GM21447 (cell line): ENCODE results near the gene ASTL.
"Not testable (repeated sequence)": the region's sequence is repeated elsewhere in the genome, so short reads cannot be mapped to it uniquely, and the experiment has no call there.

Experiments
- ATAC-seq: cut with Tn5 transposase; IDR thresholded peaks from one replicate; pipeline ENCODE4 v1.9.1; 2021; ENCODE audit not compliant: unreplicated experiment

The ASTL gene

DNA sequence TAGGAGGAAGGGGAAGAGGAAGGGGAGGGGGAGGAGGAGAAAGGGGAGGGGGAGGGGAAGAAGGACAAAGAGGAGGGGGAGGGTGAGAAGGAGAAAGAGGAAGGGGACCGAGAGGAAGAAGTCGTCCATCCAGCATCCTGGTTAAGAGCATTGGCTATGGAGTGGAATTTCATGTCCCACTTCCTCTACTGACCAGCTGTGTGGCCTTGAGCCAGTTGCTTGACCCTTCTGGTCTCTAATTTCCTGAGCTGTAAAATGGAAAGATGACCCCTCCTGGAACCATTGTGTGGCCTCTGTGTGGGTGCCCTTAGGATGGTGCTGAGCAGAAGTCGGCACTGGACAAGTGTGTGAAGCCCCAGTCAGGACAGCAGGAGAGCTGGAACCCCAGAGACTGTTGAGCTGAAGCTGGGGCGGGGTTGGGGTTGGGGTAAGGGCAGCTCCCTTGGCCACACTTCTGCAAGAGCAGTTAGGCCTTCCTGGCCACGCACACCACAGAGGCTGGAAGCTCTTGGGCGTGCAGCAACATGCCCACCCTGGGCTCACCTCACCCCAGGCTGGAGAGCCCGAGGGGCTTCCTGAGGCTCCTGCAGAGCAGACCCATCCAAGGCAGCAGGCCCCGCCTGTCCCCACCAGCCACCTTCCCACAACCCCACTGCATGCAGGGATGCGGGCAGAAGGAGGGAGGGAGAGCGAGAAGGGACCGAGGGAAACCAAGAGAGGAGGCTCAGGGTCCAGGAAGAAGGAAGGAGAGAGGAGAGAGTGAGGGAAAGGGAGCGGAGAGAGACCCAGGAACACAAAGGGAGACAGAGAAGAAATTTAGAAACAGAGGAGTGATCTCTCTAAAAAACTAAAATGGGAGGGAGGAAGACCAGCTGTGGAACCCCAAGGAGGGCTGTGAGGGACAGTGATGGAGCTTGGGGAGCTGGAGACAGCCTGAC is 38.2 kb downstream of the ASTL start:
- no peak for ATAC-seq

DNA sequence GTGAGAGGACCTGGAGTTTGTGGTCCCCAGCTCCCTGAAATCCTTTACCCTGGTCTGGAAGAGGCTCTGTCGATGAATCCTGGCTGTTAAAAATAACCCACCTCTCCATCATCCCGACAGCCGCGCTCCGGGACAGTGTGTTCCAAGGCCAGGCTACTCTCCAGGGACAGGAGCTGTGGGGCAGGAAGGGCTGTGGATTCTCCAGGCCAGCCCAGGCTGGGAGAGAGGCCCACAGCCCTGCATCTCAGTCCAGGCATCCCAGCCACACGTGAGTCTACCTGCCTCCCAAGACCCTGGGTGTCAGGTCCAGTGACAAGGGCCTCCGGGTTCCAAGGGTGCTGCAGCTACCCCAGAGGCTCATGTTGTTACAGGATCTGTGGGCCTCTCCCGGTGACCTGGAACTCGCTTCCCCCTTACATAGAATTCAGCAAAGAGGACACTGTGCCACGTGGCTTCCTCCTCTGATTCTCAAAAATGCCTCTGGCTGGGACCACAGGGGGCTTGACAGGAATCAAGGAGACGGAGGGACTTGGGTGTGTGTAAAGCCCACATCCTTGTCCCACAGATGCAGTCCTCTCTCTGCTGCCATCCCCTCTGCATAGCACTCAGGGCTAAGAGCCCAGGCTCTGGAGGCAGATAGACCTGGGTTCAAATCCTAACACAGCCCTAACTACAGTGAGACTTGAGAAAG is 39.3 kb downstream of the ASTL start:
- no peak for ATAC-seq

DNA sequence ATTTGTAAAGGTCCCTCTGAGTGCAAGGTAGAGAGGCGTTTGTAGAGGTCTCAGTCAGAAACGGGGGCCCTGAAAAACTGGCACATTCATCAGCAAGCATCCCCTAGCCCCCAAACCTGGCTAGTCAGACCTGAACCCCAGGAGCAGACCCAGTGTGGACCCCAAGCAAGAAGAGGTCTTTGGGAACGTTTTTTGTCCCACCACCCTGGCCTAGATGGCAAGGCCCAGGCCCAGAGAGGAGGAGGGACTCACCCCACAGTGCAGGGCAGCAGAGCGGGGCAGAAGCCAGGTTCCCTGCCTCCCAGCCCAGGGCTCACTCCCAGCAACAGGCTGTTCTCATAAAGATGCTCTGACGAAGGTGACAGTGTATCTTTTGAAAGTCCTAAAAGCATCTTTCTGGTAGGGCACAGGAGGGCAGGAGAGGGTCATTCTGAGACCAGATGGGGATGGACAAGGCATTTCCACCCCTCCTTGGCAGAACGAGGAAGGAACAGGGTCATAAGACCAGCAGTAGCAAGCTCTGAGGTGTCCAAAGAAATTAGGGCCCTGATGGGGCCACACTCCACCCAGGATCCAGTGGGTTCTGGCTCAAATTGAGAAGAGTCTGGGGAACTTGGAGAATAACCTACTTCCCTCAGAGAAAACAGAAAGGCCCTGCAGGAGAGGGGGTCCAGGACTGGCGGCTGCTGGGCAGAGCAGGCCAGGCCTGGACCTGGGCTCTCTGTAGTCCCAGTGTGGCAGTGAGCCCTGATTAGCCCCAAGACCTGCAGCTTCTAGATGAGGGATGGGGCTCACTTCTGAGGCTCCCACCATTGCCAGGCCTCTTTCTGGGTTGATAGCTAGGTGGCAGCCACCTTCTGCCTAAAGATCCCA is 40.1 kb downstream of the ASTL start:
- no peak for ATAC-seq

DNA sequence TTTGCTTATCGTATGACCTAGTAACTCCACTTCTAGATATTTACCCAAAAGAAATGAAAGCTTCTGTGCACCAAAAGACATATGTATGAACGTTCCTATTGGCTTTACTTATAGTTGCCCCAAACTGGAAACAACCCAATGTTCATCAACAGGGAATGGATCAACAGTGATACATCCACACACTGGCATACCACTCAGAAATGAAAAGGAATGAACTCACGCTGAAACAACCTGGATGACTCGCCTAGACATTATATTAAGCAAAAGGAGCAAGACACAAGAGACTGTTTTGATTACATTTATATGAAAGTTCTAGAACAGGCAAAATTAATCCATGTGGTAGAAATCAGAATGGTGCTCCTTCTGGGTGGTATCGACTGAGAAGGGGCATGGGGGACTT is 40.9 kb downstream of the ASTL start:
- ATAC-seq: no peak

DNA sequence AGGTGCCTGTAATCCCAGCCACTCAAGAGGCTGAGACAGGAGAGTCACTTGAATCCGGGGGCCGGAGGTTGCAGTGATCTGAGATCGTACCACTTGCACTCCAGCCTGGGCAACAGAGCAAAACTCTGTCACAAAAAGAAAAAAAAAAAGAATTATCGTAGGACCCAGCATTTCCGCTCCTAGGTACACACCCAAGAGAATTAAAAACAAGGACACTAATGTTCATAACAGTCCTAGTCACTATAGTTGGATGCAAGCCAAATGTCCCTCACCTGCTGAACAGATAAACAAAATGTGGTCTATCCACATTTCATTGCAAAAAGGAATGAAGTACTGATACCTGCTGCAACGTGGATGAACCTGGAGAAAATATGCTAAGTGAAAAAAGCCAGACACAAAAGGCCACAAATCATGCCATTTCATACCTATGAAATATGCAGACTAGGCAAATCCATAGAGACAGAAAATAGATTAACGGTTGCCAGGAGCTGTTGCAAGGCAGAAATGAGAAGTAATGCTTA is 43.1 kb downstream of the ASTL start:
- ATAC-seq: no peak

DNA sequence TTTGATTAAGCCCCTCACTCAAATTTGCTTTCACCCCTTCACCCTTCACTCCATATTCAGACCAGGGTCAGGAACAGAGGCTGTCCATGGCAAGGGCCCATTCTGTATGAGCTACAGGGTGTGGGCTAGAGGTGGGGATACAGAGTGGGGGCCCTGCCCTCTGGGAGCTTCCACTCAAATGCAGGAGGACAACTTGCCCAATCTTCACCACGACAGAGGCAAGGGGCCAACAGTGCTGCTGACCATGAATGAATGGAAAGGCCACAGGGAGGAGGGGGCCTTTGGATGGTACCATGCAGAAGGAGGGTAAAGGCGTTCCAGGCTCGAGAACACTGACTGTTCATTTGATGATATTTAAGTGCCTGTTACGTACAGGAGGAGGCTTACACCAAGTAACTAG is 44.8 kb downstream of the ASTL start:
- no peak for ATAC-seq

DNA sequence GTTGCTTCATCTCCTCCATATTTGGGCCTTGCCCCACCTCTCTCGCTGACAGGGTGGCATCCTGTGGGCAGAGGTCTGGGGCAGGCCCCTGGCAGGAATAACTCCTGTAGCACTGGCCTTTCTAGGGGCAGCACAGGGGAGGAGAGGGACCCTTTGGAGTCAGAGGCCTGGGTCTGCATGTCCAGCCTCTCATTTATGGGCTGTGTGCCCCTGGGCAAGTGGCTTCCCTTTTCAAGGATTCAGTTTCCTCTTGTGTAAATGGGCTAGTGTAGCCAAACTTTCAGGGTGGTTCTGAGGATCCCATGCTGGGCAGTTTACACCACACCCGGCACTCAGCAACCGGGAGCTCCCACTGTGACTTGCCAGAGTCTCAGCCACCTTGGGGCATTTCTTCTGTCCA is 45.4 kb downstream of the ASTL start:
- no peak for ATAC-seq

DNA sequence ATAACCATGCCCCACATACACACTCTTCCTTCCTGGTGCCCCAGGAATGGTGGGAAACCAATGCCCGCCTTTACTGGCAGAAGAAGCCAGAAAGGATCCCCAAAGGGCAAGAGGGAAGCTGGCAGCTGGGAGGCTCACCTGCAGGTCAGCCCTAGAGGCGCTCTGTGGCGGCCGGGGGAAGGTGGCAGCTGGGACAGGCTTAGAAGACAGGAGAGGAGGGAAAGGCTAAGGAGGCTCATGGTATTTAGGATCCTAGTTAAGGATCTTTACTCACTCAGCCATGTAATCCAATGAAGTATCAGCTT is 45.8 kb downstream of the ASTL start:
- no peak for ATAC-seq

DNA sequence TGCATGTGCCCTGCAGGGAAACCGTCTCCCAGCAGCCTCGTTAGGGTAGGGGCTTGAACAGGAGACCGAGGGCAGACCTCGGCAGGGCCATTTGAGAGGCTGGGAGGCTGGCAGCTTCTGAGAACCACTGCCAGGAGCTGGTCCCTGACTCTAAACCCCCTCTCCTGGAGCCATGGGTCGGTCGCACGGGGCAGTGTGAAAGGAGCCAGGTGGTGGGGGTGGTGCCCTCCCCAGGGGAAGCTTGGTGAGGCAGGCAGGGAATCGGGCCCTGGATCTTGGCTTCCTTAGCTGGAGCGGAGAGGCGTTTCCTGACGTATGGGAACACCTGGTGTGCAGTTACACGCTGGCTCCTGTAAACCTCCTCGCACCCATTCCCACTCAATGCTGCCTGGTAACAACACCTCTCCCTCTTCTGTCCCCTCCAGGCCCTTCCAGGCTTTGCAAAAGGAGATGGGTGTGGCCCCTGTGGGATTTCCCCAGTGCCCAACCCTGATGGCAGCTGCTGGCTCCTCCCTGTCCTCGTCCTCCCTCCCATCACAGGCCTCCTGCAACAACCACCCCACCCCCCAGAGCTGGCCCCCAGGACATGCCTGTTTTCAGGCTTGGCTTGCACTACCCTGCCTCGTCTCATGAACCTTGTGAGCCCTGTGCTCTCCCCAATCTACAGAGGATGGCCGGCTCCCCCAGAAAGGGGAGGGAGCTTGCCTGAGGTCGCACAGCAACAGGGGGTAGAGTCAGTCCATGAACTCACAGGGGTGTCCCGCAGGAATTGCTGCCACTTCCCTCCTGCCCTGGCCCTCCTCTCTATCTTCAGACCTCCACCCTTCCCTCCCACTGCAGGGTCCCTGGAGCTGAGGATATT is 46.4 kb downstream of the ASTL start:
- no peak for ATAC-seq

DNA sequence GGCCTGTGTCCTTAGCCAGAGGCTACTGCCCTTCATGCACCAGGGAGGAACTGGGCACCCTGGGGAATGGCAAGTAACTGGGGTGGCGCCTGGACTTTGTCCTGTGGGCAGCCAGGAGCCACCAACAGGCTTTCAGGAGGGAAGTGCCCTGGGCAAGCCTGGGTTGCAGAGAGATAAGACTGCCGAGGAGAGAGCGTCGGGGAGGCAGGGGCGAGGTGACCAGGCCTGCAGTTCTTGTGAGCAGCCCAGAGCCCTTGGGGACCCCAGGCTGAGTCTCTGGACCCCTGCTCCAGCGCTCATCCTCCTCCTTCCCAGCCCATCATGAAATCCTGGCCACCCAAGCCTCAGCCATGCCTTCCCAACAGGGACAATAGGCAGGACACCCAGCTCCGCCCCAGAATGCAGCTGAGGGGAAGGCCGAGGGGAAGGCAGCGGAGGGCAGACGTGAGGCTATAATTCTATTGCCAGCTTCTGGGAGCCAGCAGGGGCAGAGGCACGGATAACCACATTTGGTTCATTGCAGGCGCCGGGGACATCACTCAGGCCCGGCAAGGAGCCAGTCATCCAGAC is 47.1 kb downstream of the ASTL start:
- ATAC-seq: no peak

DNA sequence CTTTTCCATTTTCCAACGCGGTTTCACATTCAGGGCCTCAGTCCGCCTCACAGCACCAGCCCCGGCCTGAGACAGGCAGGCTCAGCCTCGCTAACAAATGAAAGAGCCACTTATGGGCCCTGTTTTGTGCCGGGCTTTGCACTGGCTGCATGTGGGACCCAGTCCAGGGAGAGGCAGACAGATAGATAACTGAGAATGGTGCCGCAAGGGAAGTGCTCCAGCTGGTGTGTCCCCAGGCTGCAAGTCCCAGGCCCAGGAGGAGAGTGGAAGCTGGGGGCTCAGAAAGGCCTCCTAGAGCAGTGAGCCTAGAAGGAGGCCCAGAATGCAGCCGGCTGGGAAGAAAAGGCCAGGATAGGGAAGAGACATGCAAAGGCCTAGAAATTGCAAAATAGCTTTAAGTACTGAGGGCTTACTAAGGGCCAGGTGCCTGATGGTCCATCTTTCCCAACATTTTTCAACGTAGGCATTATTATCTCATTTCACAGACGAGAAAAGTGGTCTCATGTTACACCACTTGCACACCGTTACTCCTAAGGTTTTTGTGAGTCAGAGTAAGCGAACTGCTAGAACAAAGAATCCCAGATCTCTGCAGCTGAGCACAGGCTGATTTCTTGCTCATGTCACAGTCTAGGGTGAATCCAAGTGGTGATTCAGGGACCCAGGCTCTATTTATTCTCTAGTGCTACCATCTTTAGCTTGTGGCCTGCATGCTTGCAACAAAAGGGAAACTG is 47.9 kb downstream of the ASTL start:
- ATAC-seq: no peak

DNA sequence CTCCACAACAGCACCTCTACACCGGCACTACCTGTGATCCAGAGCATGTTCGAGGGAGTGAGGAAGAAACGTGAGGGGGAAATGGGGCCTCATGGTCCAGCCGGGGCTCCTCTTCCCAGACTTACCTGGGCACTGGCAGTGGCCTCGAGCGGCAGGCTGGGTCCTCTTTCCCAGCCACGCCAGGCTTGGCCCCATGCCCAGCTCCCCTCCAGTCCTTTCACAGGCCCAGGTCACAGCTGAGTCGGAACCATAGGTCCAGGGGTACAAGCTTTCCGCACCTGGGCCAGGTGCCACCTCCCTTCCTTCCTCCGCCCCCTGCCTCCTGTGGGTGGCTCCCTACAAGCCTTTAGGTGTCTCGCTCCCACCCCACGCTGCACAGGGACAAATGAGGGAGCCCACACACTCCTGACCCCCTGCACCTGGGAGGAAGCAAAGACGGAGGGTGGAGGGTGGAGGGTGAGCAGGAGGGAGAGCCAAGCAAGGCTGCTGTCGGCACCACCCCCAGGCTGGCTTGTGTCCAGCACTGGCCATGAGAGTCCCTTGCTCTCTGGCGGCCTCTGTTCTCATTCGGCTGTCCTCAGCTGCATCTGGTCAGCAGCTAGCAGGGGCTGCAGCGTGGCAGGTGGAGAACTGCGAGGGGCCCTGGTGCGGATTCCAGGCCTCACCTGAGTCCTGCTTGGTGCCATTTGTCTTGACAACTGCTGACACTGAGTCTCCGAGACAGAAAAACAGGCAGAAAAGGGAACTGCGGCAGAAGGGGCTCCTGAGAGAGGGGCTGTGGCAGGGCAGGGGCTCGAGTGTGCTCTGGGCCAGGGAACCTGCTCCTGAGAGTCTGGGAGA is 48.7 kb downstream of the ASTL start:
- ATAC-seq: no peak

DNA sequence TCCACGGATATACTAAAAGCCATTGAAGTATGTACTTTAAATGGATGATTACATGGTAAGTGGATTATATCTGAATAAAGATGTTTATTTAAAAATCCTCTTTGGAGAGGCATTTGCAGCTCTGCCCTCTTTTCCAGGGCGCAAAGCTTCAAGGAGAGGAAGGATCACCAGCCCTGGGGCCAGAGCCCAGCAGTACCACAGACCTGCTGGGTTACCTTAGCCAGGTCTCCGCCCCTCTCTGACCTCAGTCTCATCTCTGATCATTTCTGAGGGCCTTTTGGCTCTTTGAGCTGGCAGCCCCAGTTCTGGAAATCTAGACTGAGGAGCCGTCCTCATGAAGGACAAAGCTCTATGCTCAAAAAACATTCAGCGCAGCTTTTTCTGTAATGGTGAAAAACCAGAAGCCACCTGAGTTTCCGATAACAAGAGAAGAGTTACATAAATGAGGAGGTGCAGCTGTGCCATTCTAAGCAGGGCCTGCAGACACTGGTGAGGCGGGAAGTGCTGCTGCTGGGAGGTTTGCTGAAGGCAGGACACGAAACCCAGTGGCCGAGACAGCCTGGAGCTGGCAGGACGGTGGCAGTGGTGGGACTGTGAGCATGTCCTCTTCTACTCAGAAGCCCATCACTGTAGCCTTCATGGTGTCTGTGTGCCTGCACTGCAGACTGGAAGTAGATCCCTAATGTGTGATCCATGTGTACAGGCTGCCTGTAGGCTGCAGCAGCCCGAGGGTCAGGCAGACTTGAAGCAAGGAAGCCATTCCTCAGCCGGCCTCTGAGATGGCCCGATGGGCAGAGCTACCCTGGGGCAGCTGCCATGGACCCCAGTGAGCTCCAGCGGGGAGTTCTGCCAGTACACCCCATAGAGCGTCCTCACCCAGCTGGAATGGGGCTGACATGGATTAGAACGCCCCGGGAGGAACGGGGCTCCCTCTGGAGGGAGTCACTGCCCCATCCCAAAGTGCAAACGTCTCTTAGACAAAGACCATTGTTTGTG is 49.7 kb downstream of the ASTL start:
- ATAC-seq: no peak

DNA sequence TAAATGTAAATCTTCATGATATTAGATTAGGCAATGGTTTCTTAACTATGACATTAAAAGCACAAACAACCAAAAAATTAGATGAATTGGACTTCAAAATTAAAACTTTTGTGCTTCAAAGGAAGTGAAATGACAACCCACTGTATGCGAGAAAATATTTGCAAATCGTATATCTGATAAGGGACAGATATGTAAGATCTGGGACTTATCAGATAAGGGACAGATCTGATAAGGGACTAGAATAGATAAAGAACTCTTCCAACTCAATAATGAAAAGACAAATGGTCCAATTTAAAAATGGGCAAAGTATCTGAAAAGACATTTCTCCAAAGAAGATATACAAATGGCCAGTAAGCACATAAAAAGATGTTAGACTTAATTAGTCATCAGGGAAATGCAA is 51.2 kb downstream of the ASTL start:
- ATAC-seq: no peak

DNA sequence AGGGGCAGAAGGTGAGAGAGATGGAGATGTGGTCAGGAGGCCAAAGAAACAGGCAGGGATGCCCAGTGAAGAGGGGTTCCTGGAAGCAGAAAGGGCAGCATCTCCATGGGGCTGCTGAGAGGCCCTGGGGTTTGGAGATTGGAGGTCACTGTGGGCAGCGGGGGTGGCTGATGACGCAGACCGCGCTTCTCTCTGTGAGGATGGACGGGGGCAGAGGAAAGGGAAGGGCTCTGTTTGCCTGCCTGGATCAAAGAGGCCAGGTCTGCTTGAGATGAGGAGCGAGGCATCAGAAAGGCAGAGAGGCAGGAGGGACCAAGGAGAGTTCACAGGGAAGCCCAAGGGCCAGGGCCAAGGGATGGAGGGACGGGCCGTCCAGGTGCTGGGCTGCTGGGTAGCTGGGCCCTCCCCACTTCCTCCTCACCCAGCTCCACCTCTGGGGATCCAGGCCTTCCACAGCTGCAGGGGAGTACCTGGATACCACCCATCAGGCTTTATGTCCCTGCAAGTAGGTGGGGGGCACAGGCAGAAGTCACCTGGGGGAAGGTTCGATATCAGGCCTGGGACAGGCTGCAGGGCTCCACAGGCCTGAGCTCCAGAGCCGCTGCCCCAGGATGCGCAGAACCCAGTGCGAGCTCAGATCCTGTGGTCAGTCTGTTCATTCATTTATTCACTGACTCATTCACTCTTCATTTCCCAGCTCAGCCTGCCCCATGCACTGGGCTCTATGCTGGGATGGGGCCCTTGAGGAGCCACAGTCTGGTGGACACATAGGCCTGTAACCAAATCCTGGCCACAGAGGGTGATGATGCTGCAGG is 52.6 kb downstream of the ASTL start:
- ATAC-seq: no peak

DNA sequence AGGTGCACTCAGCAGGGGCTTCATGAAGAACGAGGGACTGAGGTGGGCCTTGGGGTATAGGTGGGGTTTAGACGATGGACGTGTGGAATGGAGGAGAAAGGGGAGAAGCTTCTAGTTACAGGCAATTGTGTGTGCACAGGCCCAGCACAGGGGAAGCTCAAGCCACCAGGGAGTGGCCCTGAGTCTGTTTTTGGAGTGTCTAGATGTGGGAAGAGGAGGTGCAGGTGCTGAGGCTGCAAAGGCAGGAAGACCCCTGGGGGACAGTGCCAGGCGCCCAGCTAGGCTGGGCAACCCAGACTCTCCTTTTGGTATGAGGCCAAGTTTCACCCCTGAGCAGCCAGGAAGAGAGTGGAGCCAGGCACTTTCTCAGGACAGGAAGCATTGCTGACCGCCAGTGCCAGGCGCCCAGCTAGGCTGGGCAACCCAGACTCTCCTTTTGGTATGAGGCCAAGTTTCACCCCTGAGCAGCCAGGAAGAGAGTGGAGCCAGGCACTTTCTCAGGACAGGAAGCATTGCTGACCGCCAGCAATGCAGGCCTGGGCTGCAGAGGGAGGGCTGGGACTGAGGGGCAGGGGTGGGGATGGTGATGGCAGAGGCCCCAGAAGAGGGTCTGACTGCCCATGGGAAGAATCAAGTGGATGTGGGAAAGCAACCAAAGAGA is 53.3 kb downstream of the ASTL start:
- not testable (repeated sequence) for ATAC-seq
